NCI-H524 (cell line): ENCODE results near the gene MSTO1.
"Not testable (repeated sequence)": the region's sequence is repeated elsewhere in the genome, so short reads cannot be mapped to it uniquely, and the experiment has no call there.

Experiments used
- DNase-seq, 2 experiments: peaks; one replicate each; lab custom pipeline; 2025; lab: John Stamatoyannopoulos, UW

Gene MSTO1

GRCh38 chr1:155613226-155613625, 3.2 kb downstream of the MSTO1 start:
- not testable (repeated sequence) for DNase-seq

GRCh38 chr1:155622191-155622590, 12.2 kb downstream of the MSTO1 start:
- no peak for DNase-seq

GRCh38 chr1:155623357-155623756, 13.3 kb downstream of the MSTO1 start:
- DNase-seq, result no peak

GRCh38 chr1:155626428-155626827, 16.4 kb downstream of the MSTO1 start:
- DNase-seq, result not testable (repeated sequence)

GRCh38 chr1:155636397-155637153, 26.6 kb downstream of the MSTO1 start:
- DNase-seq, result no peak

- no peak for DNase-seq
Measured at GRCh38 chr1:155640367-155640766, 30.3 kb downstream of the MSTO1 start.

- DNase-seq, result not testable (repeated sequence)
Measured at GRCh38 chr1:155642559-155643180, 32.7 kb downstream of the MSTO1 start.

- no peak for DNase-seq
Measured at GRCh38 chr1:155643230-155643629, 33.2 kb downstream of the MSTO1 start.

- DNase-seq, result no peak
Measured at GRCh38 chr1:155645034-155645598, 35.1 kb downstream of the MSTO1 start.

GRCh38 chr1:155645648-155646047, 35.6 kb downstream of the MSTO1 start:
- no peak for DNase-seq

GRCh38 chr1:155646307-155646706, 36.3 kb downstream of the MSTO1 start:
- no peak for DNase-seq

GRCh38 chr1:155648207-155649147, 38.5 kb downstream of the MSTO1 start:
- peak in 1 of 2 experiments; percentile 44 for DNase-seq

GRCh38 chr1:155649676-155650075, 39.7 kb downstream of the MSTO1 start:
- DNase-seq, result no peak

GRCh38 chr1:155650231-155650757, 40.3 kb downstream of the MSTO1 start:
- no peak for DNase-seq

- no peak for DNase-seq
Measured at GRCh38 chr1:155651861-155652661, 42.0 kb downstream of the MSTO1 start.

GRCh38 chr1:155652951-155653350, 42.9 kb downstream of the MSTO1 start:
- DNase-seq, result no peak

GRCh38 chr1:155657463-155657862, 47.4 kb downstream of the MSTO1 start:
- DNase-seq, result no peak

- not testable (repeated sequence) for DNase-seq
Measured at GRCh38 chr1:155661239-155661638, 51.2 kb downstream of the MSTO1 start.
